KMS-11 (cell line): Measurements from ENCODE around the gene FRMPD4.

Experiments used
- H2AFZ ChIP-seq: fragments of 200-600 bp; sonication (generic); 2 replicates; pipeline ENCODE4 v1.6.1; 2016; ENCODE audit warnings: antibody characterized with exemption, mixed run types, low read depth
- H3K27ac ChIP-seq: fragments of 200-600 bp; sonication (generic); 2 replicates; pipeline ENCODE4 v1.6.1; 2016; ENCODE audit warnings: mild to moderate bottlenecking, mixed run types
- H3K27me3 ChIP-seq: fragments of 200-600 bp; sonication (generic); 2 replicates; pipeline ENCODE4 v1.6.1; 2017; ENCODE audit warnings: mild to moderate bottlenecking, low read depth, mixed run types, moderate library complexity; ENCODE audit not compliant: insufficient read depth
- H3K36me3 ChIP-seq: fragments of 200-600 bp; sonication (generic); 2 replicates; pipeline ENCODE4 v1.6.1; 2017; ENCODE audit warnings: mild to moderate bottlenecking, mixed run types; ENCODE audit not compliant: insufficient read depth
- H3K4me1 ChIP-seq: fragments of 200-600 bp; sonication (generic); 2 replicates; pipeline ENCODE4 v1.6.1; 2016; ENCODE audit warnings: mild to moderate bottlenecking, low read depth, mixed run types; ENCODE audit not compliant: poor library complexity, severe bottlenecking
- H3K4me2 ChIP-seq: fragments of 200-600 bp; sonication (generic); 2 replicates; pipeline ENCODE4 v1.7.0; 2016; ENCODE audit warnings: mild to moderate bottlenecking, mixed run types
- H3K4me3 ChIP-seq: fragments of 200-600 bp; sonication (generic); IDR thresholded peaks from 2 replicates; pipeline ENCODE4 v1.6.1; 2017; ENCODE audit warnings: low read depth, low read length, mixed read lengths; ENCODE audit not compliant: insufficient read depth
- H3K79me2 ChIP-seq: fragments of 200-600 bp; sonication (generic); 2 replicates; pipeline ENCODE4 v1.6.1; 2016; ENCODE audit warnings: low read depth, mixed run types; ENCODE audit not compliant: insufficient read depth
- H3K9ac ChIP-seq: fragments of 200-600 bp; sonication (generic); 2 replicates; pipeline ENCODE4 v1.6.1; 2016; ENCODE audit warnings: mild to moderate bottlenecking, mixed run types
- H4K20me1 ChIP-seq: fragments of 200-600 bp; sonication (generic); 2 replicates; pipeline ENCODE4 v1.6.1; 2016; ENCODE audit warnings: mild to moderate bottlenecking, mixed run types; ENCODE audit not compliant: insufficient read depth
- TF ChIP-seq, protein P1 (sequence below): fragments of 200-600 bp; sonication (generic); conservative IDR thresholded peaks from 2 replicates; pipeline ENCODE4 v1.6.1; 2017; ENCODE audit warnings: low read depth, mild to moderate bottlenecking, antibody characterized with exemption, low read length, moderate library complexity, mixed read lengths

Gene FRMPD4

GRCh38 chrX:12170755-12171154 lies 32.5 kb downstream of the FRMPD4 start:
- Histone ChIP-seq H3K4me3 (no peak overlapping the region), H4K20me1 (no peaks in the 10 kb centered on the region), H2AFZ (no peak overlapping the region), H3K27me3 (no peaks in the 10 kb centered on the region), H3K4me2 (no peak overlapping the region), H3K4me1 (no peaks in the 10 kb centered on the region), H3K27ac (no peak overlapping the region), H3K36me3 (no peaks in the 10 kb centered on the region), H3K9ac (no peak overlapping the region), H3K79me2 (no peaks in the 10 kb centered on the region)
- TF ChIP-seq, protein P1, sequence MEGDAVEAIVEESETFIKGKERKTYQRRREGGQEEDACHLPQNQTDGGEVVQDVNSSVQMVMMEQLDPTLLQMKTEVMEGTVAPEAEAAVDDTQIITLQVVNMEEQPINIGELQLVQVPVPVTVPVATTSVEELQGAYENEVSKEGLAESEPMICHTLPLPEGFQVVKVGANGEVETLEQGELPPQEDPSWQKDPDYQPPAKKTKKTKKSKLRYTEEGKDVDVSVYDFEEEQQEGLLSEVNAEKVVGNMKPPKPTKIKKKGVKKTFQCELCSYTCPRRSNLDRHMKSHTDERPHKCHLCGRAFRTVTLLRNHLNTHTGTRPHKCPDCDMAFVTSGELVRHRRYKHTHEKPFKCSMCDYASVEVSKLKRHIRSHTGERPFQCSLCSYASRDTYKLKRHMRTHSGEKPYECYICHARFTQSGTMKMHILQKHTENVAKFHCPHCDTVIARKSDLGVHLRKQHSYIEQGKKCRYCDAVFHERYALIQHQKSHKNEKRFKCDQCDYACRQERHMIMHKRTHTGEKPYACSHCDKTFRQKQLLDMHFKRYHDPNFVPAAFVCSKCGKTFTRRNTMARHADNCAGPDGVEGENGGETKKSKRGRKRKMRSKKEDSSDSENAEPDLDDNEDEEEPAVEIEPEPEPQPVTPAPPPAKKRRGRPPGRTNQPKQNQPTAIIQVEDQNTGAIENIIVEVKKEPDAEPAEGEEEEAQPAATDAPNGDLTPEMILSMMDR = no peak

DNA sequence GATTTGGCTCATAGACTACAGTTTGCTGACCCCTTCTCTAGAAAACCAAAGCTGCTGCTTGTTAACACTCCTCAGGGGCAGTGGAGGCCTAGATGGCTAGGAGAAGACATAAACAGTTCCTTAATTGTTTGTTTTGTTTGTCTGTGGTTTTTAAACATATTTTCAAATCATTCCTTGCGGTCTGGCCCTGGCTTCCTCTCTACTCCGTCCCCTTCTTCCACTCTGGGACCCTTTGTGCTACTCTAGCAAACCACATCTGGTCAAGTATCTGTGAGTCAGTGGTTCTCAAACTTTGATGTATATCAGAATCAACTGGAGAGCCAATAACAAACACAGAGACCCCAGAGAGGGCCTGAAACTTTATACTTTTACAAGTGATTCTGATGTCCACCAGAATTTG lies 36.1 kb downstream of the FRMPD4 start:
- Histone ChIP-seq H3K4me3 (no peak overlapping the region), H4K20me1 (no peaks in the 10 kb centered on the region), H3K4me2 (no peak overlapping the region), H3K79me2 (no peaks in the 10 kb centered on the region), H3K27ac (no peak overlapping the region), H3K36me3 (no peaks in the 10 kb centered on the region), H3K27me3 (no peaks in the 10 kb centered on the region), H3K9ac (no peak overlapping the region), H2AFZ (no peak overlapping the region), H3K4me1 (no peaks in the 10 kb centered on the region)
- TF ChIP-seq, protein P1 = no peak

DNA sequence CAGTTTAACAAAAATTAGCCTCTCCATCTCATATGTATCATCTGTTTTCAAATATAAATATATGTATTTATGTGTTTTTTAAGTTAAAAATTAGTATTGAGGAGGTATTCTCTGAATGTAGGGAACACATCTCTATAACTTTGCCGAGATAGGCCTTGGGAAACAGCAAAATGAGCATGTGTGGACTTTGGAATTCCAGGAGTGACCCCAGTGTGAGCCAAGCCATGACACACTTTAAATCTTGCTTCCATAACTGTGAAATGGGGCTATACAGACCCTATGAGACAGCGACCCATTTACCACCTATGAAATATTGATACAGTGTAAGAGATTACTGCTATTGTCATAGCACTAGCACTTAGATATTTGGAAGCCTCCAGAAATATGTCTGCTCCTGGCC lies 58.8 kb downstream of the FRMPD4 start:
- TF ChIP-seq, protein P1 = no peak
- no peaks in the 10 kb centered on the region for H3K4me1 ChIP-seq
- H3K27ac ChIP-seq = no peak overlapping the region
- H4K20me1 ChIP-seq = no peaks in the 10 kb centered on the region
- no peaks in the 10 kb centered on the region for H3K27me3 ChIP-seq
- no peak overlapping the region for H3K9ac ChIP-seq
- H3K36me3 ChIP-seq = no peaks in the 10 kb centered on the region
- no peak overlapping the region for H3K4me2 ChIP-seq
- H2AFZ ChIP-seq = no peak overlapping the region
- H3K79me2 ChIP-seq = no peaks in the 10 kb centered on the region
- H3K4me3 ChIP-seq = no peak overlapping the region

- no peaks in the 10 kb centered on the region for H3K27me3 ChIP-seq
- no peaks in the 10 kb centered on the region for H4K20me1 ChIP-seq
- TF ChIP-seq, protein P1 = no peak
- H3K79me2 ChIP-seq = no peaks in the 10 kb centered on the region
- no peak overlapping the region for H2AFZ ChIP-seq
- H3K36me3 ChIP-seq = no peaks in the 10 kb centered on the region
- H3K27ac ChIP-seq = no peak overlapping the region
- H3K4me2 ChIP-seq = no peak overlapping the region
- no peaks in the 10 kb centered on the region for H3K4me1 ChIP-seq
- no peak overlapping the region for H3K9ac ChIP-seq
- no peak overlapping the region for H3K4me3 ChIP-seq
Measured at GRCh38 chrX:12206413-12206812, 68.1 kb downstream of the FRMPD4 start.
